ENCODE data around the gene LYST.

Gene LYST

GRCh38 chr1:235885655-235886262 is 19.1 kb upstream of the LYST start:
- TF ChIP-seq CTCF (IDR thresholded peaks at IDR 0.05; ENCODE audit: insufficient read depth, low read depth, low read length, missing control alignments): no peak
- H3K4me3 ChIP-seq (ENCODE audit: low read depth, low read length): no peak overlapping the region
- no peak for DNase-seq (ENCODE audit: low read depth)

GRCh38 chr1:235883261-235883927 is 16.7 kb upstream of the LYST start:
- DNase-seq (ENCODE audit: low read depth): peak; percentile 88
- TF ChIP-seq CTCF (IDR thresholded peaks at IDR 0.05; ENCODE audit: insufficient read depth, low read depth, low read length, missing control alignments): no peak
- H3K4me3 ChIP-seq (ENCODE audit: low read depth, low read length): peak overlapping the region; percentile 52

GRCh38 chr1:235882816-235883215 is 16.1 kb upstream of the LYST start:
- no peak for DNase-seq (ENCODE audit: low read depth)
- TF ChIP-seq CTCF (IDR thresholded peaks at IDR 0.05; ENCODE audit: insufficient read depth, low read depth, low read length, missing control alignments): no peak
- H3K4me3 ChIP-seq (ENCODE audit: low read depth, low read length): peak overlapping the region; percentile 52

- H3K4me3 ChIP-seq (ENCODE audit: low read depth, low read length): peak overlapping the region; percentile 52
- no peak for DNase-seq (ENCODE audit: low read depth)
- no peak for TF ChIP-seq CTCF (IDR thresholded peaks at IDR 0.05; ENCODE audit: insufficient read depth, low read depth, low read length, missing control alignments)
These were observed 15.4 kb upstream of the LYST start for GRCh38 chr1:235881930-235882700.

- H3K4me3 ChIP-seq (ENCODE audit: low read depth, low read length): no peak overlapping the region
- no peak for TF ChIP-seq CTCF (IDR thresholded peaks at IDR 0.05; ENCODE audit: insufficient read depth, low read depth, low read length, missing control alignments)
- no peak for DNase-seq (ENCODE audit: low read depth)
These were observed 11.5 kb upstream of the LYST start for GRCh38 chr1:235878082-235878811.

GRCh38 chr1:235876402-235876841 is 9.7 kb upstream of the LYST start:
- TF ChIP-seq CTCF (IDR thresholded peaks at IDR 0.05; ENCODE audit: insufficient read depth, low read depth, low read length, missing control alignments): no peak
- no peak overlapping the region for H3K4me3 ChIP-seq (ENCODE audit: low read depth, low read length)

More at GRCh38 chr1:235876402-235876841, 9.7 kb upstream of the LYST start:
- DNase-seq (ENCODE audit: low read depth): no peak
